ENCODE results near the gene REM1.
"Not testable (repeated sequence)": the region's sequence is repeated elsewhere in the genome, so short reads cannot be mapped to it uniquely, and the experiment has no call there.

Gene REM1

GRCh38 chr20:31485450-31486339, 10.6 kb downstream of the REM1 start:
- no peak for DNase-seq (ENCODE audit: low read depth in 2 of 2)

- no peak for DNase-seq (ENCODE audit: low read depth in 2 of 2)
These were observed 13.0 kb downstream of the REM1 start for GRCh38 chr20:31488115-31488514.

GRCh38 chr20:31489152-31489551, 14.1 kb downstream of the REM1 start:
- no peak for DNase-seq (ENCODE audit: low read depth in 2 of 2)

- DNase-seq (ENCODE audit: low read depth in 2 of 2): no peak
These were observed 15.7 kb downstream of the REM1 start for GRCh38 chr20:31490752-31491151.

GRCh38 chr20:31494131-31494530, 19.0 kb downstream of the REM1 start:
- no peak for DNase-seq (ENCODE audit: low read depth in 2 of 2)

GRCh38 chr20:31496761-31497295, 21.7 kb downstream of the REM1 start:
- no peak for DNase-seq (ENCODE audit: low read depth in 2 of 2)

GRCh38 chr20:31497838-31498540, 22.9 kb downstream of the REM1 start:
- no peak for DNase-seq (ENCODE audit: low read depth in 2 of 2)

- DNase-seq (ENCODE audit: low read depth in 2 of 2): no peak
These were observed 25.4 kb downstream of the REM1 start for GRCh38 chr20:31500527-31500926.

GRCh38 chr20:31502884-31503673, 28.0 kb downstream of the REM1 start:
- DNase-seq (ENCODE audit: low read depth in 2 of 2): peak; percentile 39 to 53

GRCh38 chr20:31505903-31506302, 30.8 kb downstream of the REM1 start:
- DNase-seq (ENCODE audit: low read depth in 2 of 2): no peak

- DNase-seq (ENCODE audit: low read depth in 2 of 2): no peak
These were observed 33.6 kb downstream of the REM1 start for GRCh38 chr20:31508517-31509244.

- peak; percentile 74 to 76 for DNase-seq (ENCODE audit: low read depth in 2 of 2)
These were observed 39.3 kb downstream of the REM1 start, which contains the start of gene HM13 for GRCh38 chr20:31514154-31515071. Gene HM13, plus strand, starts transcription at chr20:31514442. Its CDS starts 110 bp downstream, at chr20:31514552.

- DNase-seq (ENCODE audit: low read depth in 2 of 2): no peak
These were observed 40.1 kb downstream of the REM1 start for GRCh38 chr20:31515072-31515774.

GRCh38 chr20:31515775-31516107, 40.7 kb downstream of the REM1 start:
- no peak for DNase-seq (ENCODE audit: low read depth in 2 of 2)

- DNase-seq (ENCODE audit: low read depth in 2 of 2): no peak
These were observed 41.1 kb downstream of the REM1 start for GRCh38 chr20:31516166-31516565.

- DNase-seq (ENCODE audit: low read depth in 2 of 2): no peak
These were observed 41.6 kb downstream of the REM1 start for GRCh38 chr20:31516651-31517050.

GRCh38 chr20:31517373-31517772, 42.3 kb downstream of the REM1 start:
- DNase-seq (ENCODE audit: low read depth in 2 of 2): no peak

GRCh38 chr20:31521267-31521666, 46.2 kb downstream of the REM1 start:
- not testable (repeated sequence) for DNase-seq (ENCODE audit: low read depth in 2 of 2)

- DNase-seq (ENCODE audit: low read depth in 2 of 2): no peak
These were observed 47.6 kb downstream of the REM1 start for GRCh38 chr20:31522731-31523130.

Measured in stimulated activated CD8-positive, alpha-beta memory T cell treated with anti-CD3 and anti-CD28 coated beads, Interleukin-15, amount 100 ng/mL, for 4 hours (primary cell).